HCT116 (cell line): ENCODE results near the gene MLH1. TPM values are rescaled to one million over a fixed set of nuclear protein-coding genes. Genes with fewer than 3 reads are reported as not detected.

Experiments used
- ATAC-seq: fragments of 200-7000 bp; cut with Tn5 transposase; 2 replicates; pipeline ENCODE4 v1.9.1; 2020; ENCODE audit warnings: mild to moderate bottlenecking, moderate library complexity
- BruUV-seq: library from RNA; stranded (reverse); fragments of 400-500 nt; replicated peaks from 2 replicates; lab custom pipeline; 2021; lab: Mats Ljungman, UMichigan
- CTCF ChIA-PET: fragments of 300-600 bp; sonication (Branson Sonifier 250); formaldehyde crosslinking; loops from one replicate; lab custom pipeline; 2021; ENCODE audit warnings: antibody characterized with exemption; lab: Charles Lee
- POLR2A ChIA-PET: fragments of 300-600, 350-600 bp; sonication (Branson Sonifier 250); formaldehyde crosslinking; loops from one replicate; lab custom pipeline; 2021; ENCODE audit warnings: antibody characterized with exemption; lab: Charles Lee
- RAD21 ChIA-PET, 2 experiments: fragments of 300-600 bp; sonication (Branson Sonifier 250); formaldehyde crosslinking; loops; one replicate each; lab custom pipeline; 2023; ENCODE audit warnings: low total read pairs in 2 of 2; ENCODE audit not compliant: uncharacterized antibody in 2 of 2, unreplicated experiment in 2 of 2, low non-redundant PET in 1 of 2; lab: Charles Lee
- DNase-seq: peaks from one replicate; pipeline ENCODE4 v3.0.0-alpha.2; 2010; ENCODE audit warnings: low read depth, low spot score
- H2AFZ ChIP-seq: fragments of 200-600 bp; shearing (Covaris generic), sonication (generic); 2 replicates; pipeline ENCODE4 v1.6.1; 2017; ENCODE audit warnings: low read depth, mixed run types, mixed read lengths, antibody characterized with exemption, low read length; ENCODE audit not compliant: poor library complexity, severe bottlenecking
- H3K27ac ChIP-seq: 2 replicates; pipeline ENCODE4 v1.5.1; 2012; ENCODE audit warnings: low read depth, low read length
- H3K27me3 ChIP-seq: fragments of 200-600 bp; sonication (generic); 2 replicates; pipeline ENCODE4 v1.6.1; 2016; ENCODE audit warnings: mixed run types, low read length, mixed read lengths; ENCODE audit not compliant: insufficient read depth
- H3K36me3 ChIP-seq, 2 experiments: fragments of 200-500 bp in 1 of 2; fragments of 200-600 bp in 1 of 2; sonication (Bioruptor generic) in 1 of 2; sonication (generic) in 1 of 2; 2 replicates each; pipeline versions ENCODE4 v1.5.1 to v1.6.1; 2014 to 2016; ENCODE audit warnings: low read length in 2 of 2, inconsistent platforms in 1 of 2, mixed read lengths in 1 of 2, mixed run types in 1 of 2; ENCODE audit not compliant: insufficient read depth in 2 of 2, control insufficient read depth in 1 of 2
- H3K4me1 ChIP-seq, 2 experiments: fragments of 200-600 bp in 1 of 2; sonication (generic) in 1 of 2; 2 replicates each; pipeline versions ENCODE4 v1.5.1 to v1.6.1; 2012 to 2017; ENCODE audit warnings: low read length in 2 of 2, inconsistent platforms in 1 of 2, mild to moderate bottlenecking in 1 of 2, mixed read lengths in 1 of 2, mixed run types in 1 of 2, moderate library complexity in 1 of 2; ENCODE audit not compliant: insufficient read depth in 2 of 2, control insufficient read depth in 1 of 2
- H3K4me2 ChIP-seq: fragments of 200-600 bp; sonication (generic); 2 replicates; pipeline ENCODE4 v1.6.1; 2017; ENCODE audit warnings: mixed run types, low read length, mixed read lengths
- H3K4me3 ChIP-seq, 2 experiments: fragments of 200-600 bp in 1 of 2; sonication (generic) in 1 of 2; replicated peaks in 1 of 2; 2 replicates each; pipeline ENCODE4 v1.5.1; 2011 to 2016; ENCODE audit warnings: low read length in 2 of 2, control low read depth in 1 of 2, low read depth in 1 of 2, mild to moderate bottlenecking in 1 of 2, mixed read lengths in 1 of 2, mixed run types in 1 of 2
- H3K79me2 ChIP-seq: fragments of 200-600 bp; sonication (generic); 2 replicates; pipeline ENCODE4 v1.6.1; 2017; ENCODE audit warnings: mild to moderate bottlenecking, mixed run types, low read length, moderate library complexity, mixed read lengths; ENCODE audit not compliant: insufficient read depth
- H3K9ac ChIP-seq: fragments of 200-600 bp; sonication (generic); 2 replicates; pipeline ENCODE4 v1.6.1; 2016; ENCODE audit warnings: low read length, mixed read lengths
- H3K9me2 ChIP-seq: fragments of 200-600 bp; sonication (generic), shearing (Covaris generic); 2 replicates; pipeline ENCODE4 v1.6.1; 2017; ENCODE audit warnings: mixed run types, mild to moderate bottlenecking, moderate library complexity; ENCODE audit not compliant: insufficient read depth
- H3K9me3 ChIP-seq, 2 experiments: fragments of 200-500 bp in 1 of 2; fragments of 200-600 bp in 1 of 2; sonication (Bioruptor generic) in 1 of 2; sonication (generic) in 1 of 2; 2 replicates each; pipeline ENCODE4 v1.6.1; 2014 to 2017; ENCODE audit warnings: low read length in 2 of 2, mixed read lengths in 2 of 2, inconsistent platforms in 1 of 2, low read depth in 1 of 2, mild to moderate bottlenecking in 1 of 2, mixed run types in 1 of 2, moderate library complexity in 1 of 2; ENCODE audit not compliant: control insufficient read depth in 1 of 2, insufficient read depth in 1 of 2
- H4K20me1 ChIP-seq: fragments of 200-600 bp; sonication (generic), shearing (Covaris generic); 2 replicates; pipeline ENCODE4 v1.6.1; 2017; ENCODE audit warnings: mixed run types, mild to moderate bottlenecking, moderate library complexity; ENCODE audit not compliant: insufficient read depth
- ATF3 ChIP-seq: IDR thresholded peaks from 2 replicates; pipeline ENCODE4 v1.6.1; 2012
- CBX3 ChIP-seq: IDR thresholded peaks from 2 replicates; pipeline ENCODE4 v1.6.1; 2012; ENCODE audit warnings: low read depth
- EGR1 ChIP-seq: IDR thresholded peaks from 2 replicates; pipeline ENCODE4 v1.6.1; 2012; ENCODE audit warnings: low read depth
- ELF1 ChIP-seq: IDR thresholded peaks from 2 replicates; pipeline ENCODE4 v1.6.1; 2012; ENCODE audit warnings: low read depth, borderline replicate concordance
- EZH2 ChIP-seq: fragments of 200-600 bp; sonication (generic); IDR thresholded peaks from 2 replicates; pipeline ENCODE4 v1.6.1; 2017; ENCODE audit warnings: antibody characterized with exemption, mixed run types
- EZH2phosphoT487 ChIP-seq: fragments of 200-600 bp; IDR thresholded peaks from 2 replicates; pipeline ENCODE4 v1.6.1; 2018; ENCODE audit warnings: antibody characterized with exemption, borderline replicate concordance
- FOSL1 ChIP-seq: IDR thresholded peaks from 2 replicates; pipeline ENCODE4 v1.6.1; 2012; ENCODE audit warnings: low read depth
- JUND ChIP-seq: IDR thresholded peaks from 2 replicates; pipeline ENCODE4 v1.6.1; 2012
- MAX ChIP-seq: IDR thresholded peaks from 2 replicates; pipeline ENCODE4 v1.6.1; 2012
- POLR2A ChIP-seq: IDR thresholded peaks from 2 replicates; pipeline ENCODE4 v1.7.0; 2011; ENCODE audit warnings: borderline replicate concordance; ENCODE audit not compliant: insufficient read depth, insufficient read length; ENCODE audit errors: extremely low read depth
- RAD21 ChIP-seq: IDR thresholded peaks from 2 replicates; pipeline ENCODE4 v1.6.1; 2012; ENCODE audit warnings: low read depth, mild to moderate bottlenecking
- SIN3A ChIP-seq: IDR thresholded peaks from 2 replicates; pipeline ENCODE4 v1.6.1; 2012; ENCODE audit warnings: low read depth
- SRF ChIP-seq: IDR thresholded peaks from 2 replicates; pipeline ENCODE4 v1.6.1; 2012; ENCODE audit warnings: low read depth
- TCF7L2 ChIP-seq: IDR thresholded peaks from 2 replicates; pipeline ENCODE4 v1.7.0; 2011; ENCODE audit warnings: borderline replicate concordance, inconsistent platforms; ENCODE audit not compliant: insufficient read depth, insufficient read length; ENCODE audit errors: extremely low read depth
- YY1 ChIP-seq: IDR thresholded peaks from 2 replicates; pipeline ENCODE4 v1.6.1; 2011; ENCODE audit warnings: low read length, low read depth, moderate library complexity, mild to moderate bottlenecking; ENCODE audit not compliant: insufficient replicate concordance; ENCODE audit errors: extremely low read depth
- ZBTB33 ChIP-seq: IDR thresholded peaks from 2 replicates; pipeline ENCODE4 v1.6.1; 2011; ENCODE audit warnings: mild to moderate bottlenecking, low read length, moderate library complexity; ENCODE audit not compliant: insufficient replicate concordance; ENCODE audit errors: extremely low read depth
- ZFX ChIP-seq: fragments of 450-650 bp; IDR thresholded peaks from 2 replicates; pipeline ENCODE4 v1.6.1; 2017
- ZNF274 ChIP-seq: fragments of 200-500 bp; sonication (Bioruptor generic); IDR thresholded peaks from 2 replicates; pipeline ENCODE4 v1.6.1; 2014; ENCODE audit warnings: mild to moderate bottlenecking, low read depth, low read length, inconsistent platforms
- intact Hi-C: fragments of 100-400 bp; cut with micrococcal nuclease; formaldehyde crosslinking; loops from 2 replicates; pipeline ENCODE4 v1.10.0; 2022
- total RNA-seq: library from RNA; stranded (reverse); gene quantifications from one replicate; pipeline ENCODE4 v1.2.1, GENCODE V29; 2021; ENCODE audit not compliant: unreplicated experiment
- TF ChIP-seq, protein P1 (sequence below), 3 experiments: fragments of 200-600 bp in 1 of 3; sonication (generic) in 1 of 3; IDR thresholded peaks in 2 of 3; conservative IDR thresholded peaks in 1 of 3; 2 replicates each; pipeline ENCODE4 v1.5.1; 2012 to 2017; ENCODE audit warnings: low read depth in 2 of 3, low read length in 2 of 3, antibody characterized with exemption in 1 of 3, borderline replicate concordance in 1 of 3, control low read depth in 1 of 3, mild to moderate bottlenecking in 1 of 3, mixed read lengths in 1 of 3, mixed run types in 1 of 3, moderate library complexity in 1 of 3; ENCODE audit not compliant: insufficient read depth in 1 of 3

MLH1 gene
- total RNA-seq, 1 experiment from 2014 or later = 9.6 TPM

DNA sequence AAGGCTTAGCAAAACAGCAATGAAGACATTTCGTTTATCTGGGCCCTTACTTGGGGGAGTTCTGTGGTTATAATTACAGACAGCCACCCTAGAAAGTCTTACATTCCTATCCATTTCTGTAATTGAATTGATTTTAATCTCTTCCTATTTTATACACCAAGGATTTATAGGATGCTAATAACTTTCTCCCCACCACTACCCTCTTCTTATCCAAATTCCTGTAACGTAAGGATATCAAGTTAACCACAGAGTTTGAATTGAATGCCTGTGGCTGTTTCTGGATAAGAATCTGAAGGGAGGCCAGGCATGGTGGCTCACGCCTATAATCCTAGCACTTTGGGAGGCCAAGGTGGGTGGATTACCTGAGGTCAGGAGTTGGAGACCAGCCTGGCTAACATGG, 78.6 kb downstream of the MLH1 start:
- Histone ChIP-seq H3K27ac (no peak overlapping the region), H3K9ac (no peak overlapping the region), H3K9me2 (no peaks in the 10 kb centered on the region), H3K9me3 (no peaks in the 10 kb centered on the region), H3K4me3 (no peak overlapping the region), H3K27me3 (no peaks in the 10 kb centered on the region), H3K36me3 (no peaks in the 10 kb centered on the region), H3K79me2 (no peaks in the 10 kb centered on the region), H2AFZ (no peak overlapping the region), H4K20me1 (no peaks in the 10 kb centered on the region; the same call in 1 of the 2 replicates), H3K4me2 (no peak overlapping the region), H3K4me1 (no peaks in the 10 kb centered on the region)
- ATAC-seq = no peak
- CTCF ChIA-PET = no interaction called here
- RAD21 ChIA-PET = no interaction called here
- DNase-seq = no peak
- no peak for TF ChIP-seq SRF
- intact Hi-C loops = no loop called here
- POLR2A ChIA-PET = no interaction called here
- no TSS peak for BruUV-seq

GRCh38 chr3:37072892-37073291, 79.6 kb downstream of the MLH1 start:
- no peak for ATAC-seq
- no peaks in the 10 kb centered on the region for H4K20me1 ChIP-seq
- H3K4me1 ChIP-seq = no peaks in the 10 kb centered on the region
- no peaks in the 10 kb centered on the region for H3K27me3 ChIP-seq
- no peaks in the 10 kb centered on the region for H3K36me3 ChIP-seq
- no peaks in the 10 kb centered on the region for H3K79me2 ChIP-seq
- ChIA-PET CTCF (no interaction called here), RAD21 (no interaction called here), POLR2A (no interaction called here)
- no peak overlapping the region for H3K27ac ChIP-seq
- no peak overlapping the region for H3K9ac ChIP-seq
- no peaks in the 10 kb centered on the region for H3K9me2 ChIP-seq
- intact Hi-C loops = no loop called here
- DNase-seq = no peak
- no TSS peak for BruUV-seq
- H3K9me3 ChIP-seq = no peaks in the 10 kb centered on the region
- H3K4me3 ChIP-seq = no peak overlapping the region
- no peak overlapping the region for H3K4me2 ChIP-seq
- no peak overlapping the region for H2AFZ ChIP-seq
- no peak for TF ChIP-seq YY1
- no peak for TF ChIP-seq ZNF274
- no peak for TF ChIP-seq TCF7L2
- no peak for TF ChIP-seq ATF3
- TF ChIP-seq EZH2 = no peak
- no peak for TF ChIP-seq EGR1
- TF ChIP-seq POLR2A = no peak
- TF ChIP-seq RAD21 = no peak
- no peak for TF ChIP-seq CBX3
- TF ChIP-seq SIN3A = no peak
- TF ChIP-seq JUND = no peak
- TF ChIP-seq, protein P1, sequence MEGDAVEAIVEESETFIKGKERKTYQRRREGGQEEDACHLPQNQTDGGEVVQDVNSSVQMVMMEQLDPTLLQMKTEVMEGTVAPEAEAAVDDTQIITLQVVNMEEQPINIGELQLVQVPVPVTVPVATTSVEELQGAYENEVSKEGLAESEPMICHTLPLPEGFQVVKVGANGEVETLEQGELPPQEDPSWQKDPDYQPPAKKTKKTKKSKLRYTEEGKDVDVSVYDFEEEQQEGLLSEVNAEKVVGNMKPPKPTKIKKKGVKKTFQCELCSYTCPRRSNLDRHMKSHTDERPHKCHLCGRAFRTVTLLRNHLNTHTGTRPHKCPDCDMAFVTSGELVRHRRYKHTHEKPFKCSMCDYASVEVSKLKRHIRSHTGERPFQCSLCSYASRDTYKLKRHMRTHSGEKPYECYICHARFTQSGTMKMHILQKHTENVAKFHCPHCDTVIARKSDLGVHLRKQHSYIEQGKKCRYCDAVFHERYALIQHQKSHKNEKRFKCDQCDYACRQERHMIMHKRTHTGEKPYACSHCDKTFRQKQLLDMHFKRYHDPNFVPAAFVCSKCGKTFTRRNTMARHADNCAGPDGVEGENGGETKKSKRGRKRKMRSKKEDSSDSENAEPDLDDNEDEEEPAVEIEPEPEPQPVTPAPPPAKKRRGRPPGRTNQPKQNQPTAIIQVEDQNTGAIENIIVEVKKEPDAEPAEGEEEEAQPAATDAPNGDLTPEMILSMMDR (IDR thresholded peaks at IDR 0.05 in 2 of 3, conservative IDR thresholded peaks at IDR 0.05 in 1 of 3; ENCODE audit: borderline replicate concordance in 1 of 3, insufficient read depth in 1 of 3, low read depth in 2 of 3, low read length in 2 of 3) = no peak
- TF ChIP-seq FOSL1 = no peak
- TF ChIP-seq ZFX = no peak
- TF ChIP-seq EZH2phosphoT487 = no peak
- no peak for TF ChIP-seq MAX
- TF ChIP-seq ELF1 = no peak
- no peak for TF ChIP-seq ZBTB33
